GM18517 (cell line): Measurements from ENCODE around the gene NIPAL4.

Experiments used
- ATAC-seq: cut with Tn5 transposase; IDR thresholded peaks from one replicate; pipeline ENCODE4 v1.9.1; 2021; ENCODE audit warnings: mild to moderate bottlenecking, moderate library complexity; ENCODE audit not compliant: unreplicated experiment

The NIPAL4 gene

DNA sequence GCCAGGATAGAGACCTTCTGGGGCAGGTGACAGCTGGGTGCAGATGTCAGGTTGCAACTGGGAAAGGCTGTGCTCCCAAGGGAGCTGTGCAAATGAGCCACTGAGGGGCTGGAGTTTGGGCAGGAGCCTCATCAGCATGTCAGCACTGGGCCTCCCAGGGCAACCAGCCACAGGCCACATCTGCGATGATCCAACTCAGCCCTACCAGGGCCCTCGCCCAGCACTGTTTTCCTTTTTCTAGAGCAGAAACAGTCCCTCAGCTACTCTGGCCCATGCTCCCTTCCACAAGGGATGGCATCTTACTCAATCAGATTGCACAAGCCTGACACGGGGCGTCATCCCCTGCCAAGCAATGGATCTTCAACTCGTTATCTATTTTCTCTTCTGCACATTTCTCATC is 24.8 kb downstream of the NIPAL4 start:
- no peak for ATAC-seq

DNA sequence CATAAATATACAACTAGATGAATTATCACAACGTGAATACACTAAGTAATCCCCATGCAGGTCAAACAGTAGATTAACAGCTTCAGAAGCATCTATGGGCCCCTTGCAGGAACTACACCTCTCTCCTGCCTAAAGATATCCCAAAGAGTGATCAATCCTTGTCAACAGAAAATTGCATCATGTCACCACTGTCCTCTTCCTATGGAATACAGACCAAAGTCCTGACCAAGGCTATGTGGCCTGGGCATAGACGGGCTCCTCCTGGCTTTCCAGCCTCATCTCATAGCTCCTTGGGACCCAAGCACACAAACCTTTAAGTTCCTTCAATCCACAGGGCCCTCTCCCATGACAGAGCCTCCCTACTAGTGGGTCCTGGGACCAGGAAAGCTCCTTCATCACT is 25.3 kb downstream of the NIPAL4 start:
- ATAC-seq, result no peak

DNA sequence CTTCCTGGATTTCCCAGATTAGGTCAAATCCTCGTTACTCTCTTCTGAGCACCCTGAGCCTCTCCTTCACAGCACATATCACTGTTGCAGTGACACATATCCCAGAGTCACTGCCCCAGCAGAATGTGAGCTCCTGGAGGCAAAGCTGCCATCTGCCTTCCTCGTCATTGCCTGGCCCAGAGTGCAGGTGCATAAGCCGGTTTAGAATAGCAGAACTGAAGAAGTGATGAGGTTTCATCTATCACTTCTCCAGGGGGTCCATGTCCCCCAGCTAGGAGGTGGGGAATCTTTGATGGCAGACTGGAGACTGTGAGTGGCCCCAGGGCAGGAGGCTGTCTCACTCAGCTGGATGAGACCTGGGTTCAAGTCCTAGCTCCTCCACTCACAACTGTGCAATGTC is 25.8 kb downstream of the NIPAL4 start:
- ATAC-seq, result peak; percentile 28

DNA sequence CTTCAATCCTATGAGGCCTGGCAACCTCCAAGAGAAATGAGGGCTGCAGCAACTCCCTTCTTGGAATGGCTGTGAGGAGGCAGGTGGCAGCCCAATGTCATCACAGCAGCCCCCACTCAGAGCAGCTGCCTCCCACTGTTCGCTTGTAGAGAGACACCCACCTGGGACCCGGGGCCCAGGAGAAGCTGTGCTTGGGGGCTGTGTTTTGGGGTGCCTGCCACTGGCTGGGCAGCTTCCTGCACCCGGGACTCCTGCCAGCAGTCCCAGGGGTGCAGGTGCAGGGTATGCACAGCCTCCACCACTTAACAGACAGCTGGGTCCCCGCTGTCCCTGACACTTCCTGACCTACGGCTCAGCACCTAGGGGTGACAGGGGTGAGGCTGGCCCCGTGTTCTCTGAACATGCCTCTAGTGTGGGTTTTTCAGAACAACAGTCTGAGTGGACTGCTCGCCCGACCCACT is 26.2 kb downstream of the NIPAL4 start:
- peak; percentile 50 for ATAC-seq

DNA sequence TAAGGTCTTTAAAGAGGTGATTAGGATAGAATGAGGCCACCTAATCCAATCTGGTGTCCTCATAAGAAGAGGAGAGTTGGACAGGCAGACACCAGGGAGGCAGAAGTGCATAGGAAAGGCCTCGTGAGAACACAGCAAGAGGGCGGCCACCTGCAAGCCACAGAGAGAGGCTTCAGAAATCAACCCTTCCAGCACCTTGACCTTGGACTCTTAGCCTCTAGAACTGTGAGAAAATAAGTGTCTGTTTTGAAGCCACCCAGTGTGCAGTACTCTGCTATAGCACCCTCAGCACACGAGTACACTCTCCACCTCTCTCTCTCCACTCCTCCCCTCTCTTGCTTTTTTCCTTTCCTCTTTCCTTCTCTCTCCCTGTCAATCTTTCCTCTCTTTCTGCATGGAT is 26.8 kb downstream of the NIPAL4 start:
- peak; percentile 47 for ATAC-seq

DNA sequence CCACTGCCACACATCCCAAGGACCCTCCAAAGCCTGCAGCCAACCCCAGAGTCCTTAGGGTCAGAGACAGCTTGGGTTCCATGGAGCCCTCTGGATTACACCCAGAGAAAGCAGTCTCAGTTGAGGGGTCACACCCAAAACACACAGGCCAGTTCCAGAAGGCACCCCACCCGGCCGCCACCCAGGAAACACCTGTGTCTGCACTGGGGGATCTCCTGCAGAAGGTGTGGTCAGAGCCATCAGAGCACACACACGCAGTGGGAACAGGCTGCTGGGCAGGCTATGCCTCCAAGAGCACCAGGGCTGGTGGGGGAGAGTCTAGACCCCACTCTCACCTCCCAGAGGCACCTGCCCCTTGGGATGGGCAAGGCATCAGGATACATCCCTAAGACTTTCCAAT is 27.3 kb downstream of the NIPAL4 start:
- ATAC-seq, result no peak

DNA sequence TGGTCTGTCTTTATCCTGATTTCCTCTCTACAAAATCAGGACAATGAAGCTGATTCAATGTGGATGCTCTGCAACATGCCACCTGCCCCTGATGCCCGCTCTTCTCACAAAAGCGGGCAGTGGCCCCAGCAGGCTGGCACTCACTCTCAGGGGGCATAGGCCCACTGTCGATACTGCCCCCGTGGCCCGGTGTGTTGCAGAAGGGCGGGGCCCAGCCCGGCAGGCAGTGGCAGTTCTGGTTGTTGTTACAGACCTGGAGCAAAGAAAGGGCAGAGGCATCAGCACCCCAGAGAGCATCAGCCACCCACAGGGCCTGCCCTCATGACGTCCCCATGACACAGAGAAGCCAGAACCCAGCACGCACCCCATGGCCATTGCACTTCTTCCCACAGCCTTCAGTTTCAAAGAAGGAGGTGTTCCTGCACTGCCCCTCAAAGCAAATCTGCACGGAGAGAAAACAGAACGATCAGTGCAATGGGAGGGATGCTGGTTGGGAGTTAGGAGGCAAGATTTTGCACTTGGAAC is 31.5 kb downstream of the NIPAL4 start:
- ATAC-seq, result no peak

DNA sequence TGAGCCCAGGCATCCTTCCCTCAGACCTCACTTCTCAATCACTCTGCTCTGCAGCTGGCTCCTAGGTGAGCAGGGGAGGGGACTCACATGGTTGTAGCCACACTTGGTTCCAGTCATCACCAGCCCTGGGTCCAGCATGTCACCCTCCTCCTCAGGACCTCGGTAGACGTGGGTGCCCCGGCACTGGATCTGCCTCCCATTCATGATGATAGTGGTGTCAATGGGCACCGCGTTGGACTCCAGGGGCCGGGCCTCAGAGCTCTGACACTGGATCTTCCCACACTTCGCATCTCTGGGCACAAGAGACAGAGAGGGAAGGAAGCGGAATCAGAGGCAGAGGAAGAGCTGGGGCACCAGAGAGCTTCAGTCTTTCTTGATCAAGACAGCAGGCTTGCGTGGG is 32.9 kb downstream of the NIPAL4 start:
- ATAC-seq, result no peak

DNA sequence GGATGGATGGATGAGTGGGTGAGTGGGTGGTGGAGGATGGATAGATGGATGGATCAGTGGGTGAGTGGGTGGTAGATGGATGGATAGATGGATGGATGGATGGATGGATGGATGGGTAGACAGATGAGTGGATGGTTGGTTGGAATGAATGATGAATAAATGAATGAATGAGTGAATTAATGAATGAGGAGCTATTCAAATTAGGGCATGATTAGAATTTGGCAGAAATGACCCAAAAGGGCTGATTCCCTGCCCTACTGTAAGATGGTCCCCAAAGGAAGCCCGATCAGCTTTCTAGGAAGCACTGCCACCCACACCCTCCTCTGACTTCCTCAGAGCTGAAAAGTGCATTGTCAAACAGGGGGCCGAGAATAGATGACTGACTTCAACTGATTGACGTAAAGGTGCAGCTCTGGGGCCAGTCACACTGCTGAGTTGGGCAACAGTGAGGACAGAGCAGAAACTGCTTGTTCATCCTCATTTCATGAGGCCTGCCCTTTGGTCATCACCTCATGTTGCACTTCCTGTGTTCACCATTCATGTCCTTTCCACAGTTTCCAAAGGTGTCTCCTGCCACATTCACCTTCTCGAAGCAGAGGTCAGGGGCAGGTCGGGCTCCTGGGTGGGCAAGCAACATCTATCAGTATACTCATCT is 34.3 kb downstream of the NIPAL4 start:
- ATAC-seq, result no peak

DNA sequence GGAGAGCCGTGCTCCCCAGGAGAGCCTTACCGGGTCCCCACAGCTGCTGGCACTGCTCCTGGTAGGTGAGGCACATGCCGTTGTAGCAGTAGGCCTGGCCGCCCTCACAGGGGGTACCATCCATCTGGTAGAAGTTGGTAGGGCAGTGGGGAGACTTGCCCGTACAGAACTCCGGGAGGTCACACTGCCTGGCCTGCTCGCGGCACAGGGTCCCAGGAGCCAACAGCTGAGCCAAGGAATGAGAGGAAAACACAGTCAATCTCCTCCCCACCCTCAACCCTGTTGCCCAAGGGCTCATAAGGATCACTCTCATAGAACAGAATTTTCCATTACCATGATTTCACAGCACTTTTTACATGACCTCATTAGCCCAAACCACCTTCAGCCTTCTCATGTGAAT is 36.9 kb downstream of the NIPAL4 start:
- ATAC-seq, result no peak

DNA sequence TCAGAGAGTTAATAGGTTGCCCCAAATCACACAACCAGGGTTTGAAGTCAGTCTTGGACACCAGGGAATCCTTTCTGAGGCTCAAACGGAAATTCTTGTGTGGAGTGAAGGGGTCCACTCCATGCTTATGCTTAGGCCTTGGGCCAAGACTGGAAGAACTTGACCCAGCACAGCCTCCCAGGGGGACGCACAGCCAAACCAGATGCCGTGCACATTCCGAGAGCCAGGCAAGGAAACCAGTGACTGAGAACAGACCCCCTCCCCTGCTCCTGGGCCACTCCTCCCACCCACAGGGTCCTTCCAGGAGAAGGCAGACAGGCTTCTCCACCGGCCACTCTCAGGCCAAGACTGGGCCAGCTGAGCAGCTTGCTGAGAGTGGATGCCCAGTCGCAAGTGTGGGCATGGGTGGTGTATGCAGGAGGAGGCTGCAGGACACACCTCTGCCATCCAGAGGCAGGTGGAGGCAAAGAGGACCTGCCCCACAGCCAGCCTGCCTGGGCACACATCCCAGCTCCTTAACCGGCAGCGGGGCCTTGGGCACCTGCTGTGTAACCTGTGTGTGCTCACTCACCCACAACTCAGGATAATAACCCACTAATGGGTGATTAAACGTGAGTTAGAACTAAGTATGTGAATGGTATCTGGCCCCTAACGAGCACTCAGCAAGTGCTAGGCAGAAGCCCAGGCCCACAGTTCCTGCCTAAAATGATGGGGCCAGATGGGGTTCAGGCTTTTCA is 38.0 kb downstream of the NIPAL4 start:
- no peak for ATAC-seq

DNA sequence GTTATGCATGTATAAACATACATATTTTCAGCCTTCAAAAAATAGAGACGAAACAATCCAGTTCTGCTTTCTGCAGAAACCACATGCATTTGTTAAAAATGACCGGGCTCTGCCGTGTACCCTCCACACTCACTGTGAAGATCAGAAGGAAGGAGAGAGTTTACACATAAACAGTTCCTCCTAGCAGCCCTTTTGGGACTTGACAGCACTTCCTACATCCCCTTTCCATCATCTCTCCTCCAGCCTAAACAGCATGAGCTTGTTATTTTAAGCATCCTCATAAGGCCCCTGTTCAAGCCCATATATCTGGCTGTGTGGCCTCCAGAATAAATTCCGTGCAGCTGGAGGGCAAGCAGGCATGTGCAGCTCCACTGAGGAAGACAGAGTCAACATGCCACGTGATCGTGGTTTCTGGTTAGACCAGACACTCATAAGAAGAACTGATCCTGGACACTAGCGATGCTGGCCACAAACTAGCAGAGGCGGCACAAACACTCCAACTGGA is 42.2 kb downstream of the NIPAL4 start:
- ATAC-seq, result peak; percentile 74

DNA sequence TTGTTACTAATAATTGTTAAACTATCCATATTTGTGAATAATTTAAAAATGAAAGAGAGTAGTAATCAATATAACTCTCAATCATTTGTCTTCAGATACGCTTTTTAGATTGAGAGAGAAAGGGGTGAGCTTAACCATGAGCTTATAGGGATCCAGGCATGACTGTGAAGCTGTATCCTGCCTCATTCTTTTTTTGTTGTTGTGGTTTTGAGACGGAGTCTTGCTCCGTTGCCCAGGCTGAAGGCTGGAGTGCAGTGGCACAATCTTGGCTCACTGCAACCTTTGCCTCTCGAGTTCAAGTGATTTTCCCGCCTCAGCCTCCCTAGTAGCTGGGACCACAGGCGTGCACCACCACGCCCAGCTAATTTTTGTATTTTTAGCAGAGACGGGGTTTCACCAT is 44.0 kb downstream of the NIPAL4 start:
- ATAC-seq, result no peak

DNA sequence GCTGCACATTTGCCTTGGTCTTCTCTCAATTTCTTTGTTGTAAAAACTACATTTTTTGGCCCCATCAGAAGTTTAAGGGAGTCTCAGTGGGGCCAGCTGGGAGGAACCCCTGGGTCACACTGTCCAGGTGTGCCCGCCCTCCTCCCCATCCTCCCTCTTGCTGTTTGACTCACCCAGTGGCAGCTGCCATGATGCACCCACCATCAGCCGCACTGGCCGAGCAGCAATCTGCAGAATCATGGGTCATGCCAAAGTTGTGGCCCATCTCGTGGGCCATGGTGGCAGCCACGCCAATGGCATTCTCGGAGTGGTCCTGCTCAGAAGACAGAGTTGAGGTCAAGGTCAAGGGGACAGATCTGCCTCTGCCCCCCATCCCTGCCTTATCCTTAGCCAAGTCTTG is 45.5 kb downstream of the NIPAL4 start:
- no peak for ATAC-seq

DNA sequence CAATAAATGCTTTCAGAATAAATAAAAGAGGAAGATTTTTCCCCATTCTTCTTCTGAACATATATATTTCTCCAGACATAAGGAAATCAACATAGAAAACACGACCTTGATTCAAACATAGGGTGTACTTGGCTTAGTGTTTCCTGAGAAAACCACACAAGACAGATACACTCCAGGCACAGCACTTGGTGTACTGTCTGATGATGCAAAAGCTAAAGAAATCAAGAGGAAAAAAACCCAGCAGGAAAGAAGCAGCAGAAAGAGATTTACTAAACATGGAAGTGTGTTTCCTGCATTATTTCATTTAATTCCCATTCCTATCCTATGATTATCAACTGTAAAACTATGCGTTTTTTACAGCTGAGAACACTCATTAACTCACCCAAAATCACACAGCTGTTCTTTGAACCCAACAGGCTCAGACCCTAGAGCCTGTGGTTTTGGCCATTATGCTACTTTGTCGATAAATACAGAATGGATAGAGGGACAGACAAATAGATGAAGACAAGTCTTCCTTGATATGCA is 46.1 kb downstream of the NIPAL4 start:
- no peak for ATAC-seq

DNA sequence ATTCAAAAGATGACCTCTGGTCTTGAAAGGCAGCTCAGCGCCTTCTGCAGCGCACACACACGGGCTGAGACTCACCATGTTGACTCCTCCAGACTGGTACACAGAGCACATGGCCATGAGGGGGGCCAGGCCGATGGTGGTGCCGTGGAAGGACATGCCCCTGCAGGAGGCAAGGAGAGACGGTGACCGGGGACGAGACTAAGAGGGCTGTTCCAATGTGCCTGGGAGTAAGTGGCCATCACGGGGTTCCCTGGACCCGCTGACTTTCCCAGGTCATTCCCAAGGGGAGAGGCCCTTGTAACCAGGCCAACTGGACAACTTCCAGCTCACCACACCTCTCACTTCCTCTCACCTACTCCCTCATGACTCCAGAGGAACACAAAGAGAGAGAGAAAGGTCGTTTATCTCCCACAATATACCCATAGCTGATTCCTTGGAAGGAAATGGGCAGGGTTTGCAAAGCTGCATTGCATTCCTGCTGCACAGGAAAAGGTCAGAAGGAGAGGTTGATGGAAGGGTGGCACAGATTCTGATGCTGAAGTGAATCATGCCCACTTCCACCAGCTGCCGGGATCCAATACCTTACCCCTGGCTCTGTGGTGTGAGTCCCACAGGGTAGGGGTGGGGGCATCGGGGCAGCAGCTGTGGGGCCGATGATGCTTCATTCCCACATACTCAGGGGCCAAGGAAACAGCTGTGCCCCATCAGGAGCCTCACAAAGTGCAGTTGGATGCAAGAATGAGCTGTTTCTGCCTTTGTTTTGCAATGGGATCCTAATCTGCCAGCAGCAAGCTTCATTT is 47.2 kb downstream of the NIPAL4 start:
- ATAC-seq, result no peak

DNA sequence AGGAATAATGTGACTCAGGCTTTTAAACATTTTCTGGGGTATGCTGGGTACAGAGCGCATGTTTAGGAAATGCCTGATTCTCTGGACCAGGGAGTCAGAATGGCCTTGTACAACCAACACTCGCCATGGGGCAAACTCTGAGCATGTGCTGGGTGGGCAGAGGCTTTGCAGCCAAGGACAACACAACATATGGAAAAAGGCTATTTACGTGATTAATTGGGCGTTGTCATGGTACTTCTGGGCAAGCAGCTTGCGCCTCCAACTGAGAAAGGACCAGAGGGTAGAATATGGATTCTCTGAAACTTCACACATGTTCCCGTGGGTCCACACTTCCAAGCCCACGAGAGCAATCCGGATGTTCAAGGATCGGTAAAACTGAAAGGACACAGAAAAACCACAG is 49.1 kb downstream of the NIPAL4 start:
- ATAC-seq, result no peak

DNA sequence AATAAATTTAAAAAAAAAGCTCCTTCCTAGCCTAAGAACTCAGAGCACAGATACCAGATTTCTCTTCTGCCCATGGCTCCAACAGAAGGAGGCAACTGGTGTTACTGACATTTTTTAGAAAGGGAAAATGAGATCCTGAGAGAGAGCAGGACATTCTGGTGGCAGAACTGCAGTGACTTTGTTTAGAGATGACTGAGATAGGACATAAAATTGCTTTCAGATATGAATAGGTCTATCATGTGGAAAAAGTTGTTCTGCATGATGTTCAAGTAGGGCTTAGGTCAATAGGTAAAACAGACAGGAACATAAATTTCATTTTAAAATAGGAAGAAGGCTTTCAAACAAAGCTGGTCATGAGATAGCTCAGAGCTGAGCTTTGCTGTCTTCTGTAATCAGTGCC is 49.6 kb downstream of the NIPAL4 start:
- ATAC-seq, result no peak

DNA sequence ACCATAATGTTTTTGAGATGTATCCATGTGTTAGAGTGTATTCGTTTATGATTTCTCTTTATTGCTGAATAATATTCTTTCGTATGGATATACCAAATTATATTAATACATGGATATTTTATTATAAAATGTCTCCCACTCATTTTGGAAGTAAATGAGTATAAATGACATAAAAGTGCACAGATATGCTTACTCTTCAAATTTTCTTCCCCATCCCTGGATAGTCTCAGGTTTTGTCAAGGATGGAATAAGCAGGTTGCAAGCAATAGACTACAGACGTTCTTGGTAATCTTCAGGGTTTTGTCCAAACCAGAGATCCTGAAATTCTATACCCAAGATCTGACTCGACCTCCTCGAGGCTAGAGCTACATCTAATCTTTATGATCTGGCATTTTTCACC is 50.7 kb downstream of the NIPAL4 start:
- ATAC-seq, result no peak

DNA sequence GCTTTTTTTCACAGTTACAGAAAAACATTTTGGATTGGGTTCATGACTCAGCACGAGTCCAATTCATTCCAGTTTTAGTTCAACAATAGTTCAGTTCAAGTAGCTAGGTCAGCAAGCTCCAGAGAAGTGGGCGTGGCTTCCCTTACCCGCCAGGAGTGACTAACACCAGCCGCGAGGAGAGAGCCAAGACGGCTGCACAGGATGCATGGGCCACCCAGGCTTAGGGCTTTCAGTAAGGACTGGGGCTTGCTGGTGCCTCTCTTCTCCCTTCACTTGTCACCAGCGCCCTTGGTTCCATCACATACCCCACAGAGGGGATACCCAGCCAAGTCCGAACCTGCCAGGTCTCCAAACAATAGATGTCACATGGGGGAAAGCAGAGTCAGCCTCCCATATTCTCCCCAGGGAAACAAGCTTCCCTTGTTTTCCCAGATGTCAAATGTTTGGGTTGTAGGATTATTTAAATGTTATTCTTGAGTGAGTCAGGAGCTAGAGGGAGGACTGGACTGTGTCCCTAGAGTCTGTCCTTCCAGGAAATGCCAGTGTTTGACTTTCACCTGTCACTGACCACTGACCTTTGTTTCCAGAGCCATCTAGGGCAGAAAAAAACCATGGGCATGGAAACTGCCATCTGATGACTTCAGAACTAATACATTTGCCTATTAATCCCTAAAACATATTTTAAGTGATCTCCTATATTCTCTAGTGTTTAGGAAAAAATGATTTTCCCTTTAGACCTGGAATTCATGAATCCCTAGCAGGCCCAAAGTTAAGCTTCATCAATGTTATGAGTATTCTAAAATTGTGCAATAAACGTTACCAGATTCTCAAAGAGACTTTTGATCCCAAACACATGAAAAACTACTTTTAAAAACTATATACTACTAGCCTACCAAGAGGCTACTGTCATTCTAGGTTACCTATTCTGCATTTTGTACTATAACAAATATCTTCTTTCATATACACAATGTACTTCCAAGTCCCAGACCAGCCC is 51.9 kb downstream of the NIPAL4 start:
- no peak for ATAC-seq
